ENCODE data around the gene POMGNT2.

The POMGNT2 gene

DNA sequence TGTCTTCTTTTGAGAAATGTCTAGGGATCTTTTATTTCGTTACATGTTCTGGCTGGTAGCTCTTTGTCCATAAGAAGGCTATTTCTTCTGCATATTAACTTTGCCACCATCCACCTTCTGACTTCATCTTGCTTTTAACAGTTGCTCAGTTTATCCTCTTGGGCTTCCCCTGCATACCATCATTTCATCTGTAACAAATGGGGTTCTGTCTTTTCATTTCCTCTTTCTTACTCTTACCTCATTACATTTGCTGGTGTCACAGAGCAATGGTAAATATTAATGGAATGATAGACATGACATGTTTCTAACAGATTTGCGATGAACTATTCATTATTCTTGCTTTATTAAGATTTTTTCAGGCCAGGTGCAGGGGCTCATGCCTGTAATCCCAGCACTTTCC lies 64.4 kb downstream of the POMGNT2 start:
- TF ChIP-seq, protein P1, sequence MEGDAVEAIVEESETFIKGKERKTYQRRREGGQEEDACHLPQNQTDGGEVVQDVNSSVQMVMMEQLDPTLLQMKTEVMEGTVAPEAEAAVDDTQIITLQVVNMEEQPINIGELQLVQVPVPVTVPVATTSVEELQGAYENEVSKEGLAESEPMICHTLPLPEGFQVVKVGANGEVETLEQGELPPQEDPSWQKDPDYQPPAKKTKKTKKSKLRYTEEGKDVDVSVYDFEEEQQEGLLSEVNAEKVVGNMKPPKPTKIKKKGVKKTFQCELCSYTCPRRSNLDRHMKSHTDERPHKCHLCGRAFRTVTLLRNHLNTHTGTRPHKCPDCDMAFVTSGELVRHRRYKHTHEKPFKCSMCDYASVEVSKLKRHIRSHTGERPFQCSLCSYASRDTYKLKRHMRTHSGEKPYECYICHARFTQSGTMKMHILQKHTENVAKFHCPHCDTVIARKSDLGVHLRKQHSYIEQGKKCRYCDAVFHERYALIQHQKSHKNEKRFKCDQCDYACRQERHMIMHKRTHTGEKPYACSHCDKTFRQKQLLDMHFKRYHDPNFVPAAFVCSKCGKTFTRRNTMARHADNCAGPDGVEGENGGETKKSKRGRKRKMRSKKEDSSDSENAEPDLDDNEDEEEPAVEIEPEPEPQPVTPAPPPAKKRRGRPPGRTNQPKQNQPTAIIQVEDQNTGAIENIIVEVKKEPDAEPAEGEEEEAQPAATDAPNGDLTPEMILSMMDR (IDR thresholded peaks at IDR 0.05; ENCODE audit: low read depth, low read length, missing control alignments): no peak
- no peak overlapping the region for H3K4me3 ChIP-seq (ENCODE audit: low read depth, low read length)
- no peak for DNase-seq (ENCODE audit: low read depth)
- in situ Hi-C loops (cut with HindIII; ENCODE audit: low sequenced_read_pairs): no loop called here

DNA sequence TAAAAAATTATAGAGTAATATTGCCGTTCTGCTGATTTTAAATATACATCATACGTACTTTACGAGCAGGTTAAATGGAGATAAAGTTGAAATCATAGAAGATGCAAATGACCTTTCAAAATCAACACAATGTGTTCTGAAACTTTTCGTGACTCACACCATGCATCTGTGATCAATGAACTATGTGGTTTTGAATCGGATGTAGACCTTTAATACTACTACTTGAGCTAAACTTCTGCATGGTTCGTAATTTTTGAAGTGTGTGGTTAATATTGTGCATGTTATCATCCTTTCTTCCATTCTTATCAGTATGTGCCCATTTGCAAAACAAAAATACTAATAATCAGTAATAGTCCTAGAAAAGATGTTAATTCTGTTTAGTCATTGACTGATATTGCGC lies 67.9 kb downstream of the POMGNT2 start:
- DNase-seq (ENCODE audit: low read depth): no peak
- in situ Hi-C loops (cut with HindIII; ENCODE audit: low sequenced_read_pairs): no loop called here
- no peak overlapping the region for H3K4me3 ChIP-seq (ENCODE audit: low read depth, low read length)
- TF ChIP-seq, protein P1 (IDR thresholded peaks at IDR 0.05; ENCODE audit: low read depth, low read length, missing control alignments): no peak

DNA sequence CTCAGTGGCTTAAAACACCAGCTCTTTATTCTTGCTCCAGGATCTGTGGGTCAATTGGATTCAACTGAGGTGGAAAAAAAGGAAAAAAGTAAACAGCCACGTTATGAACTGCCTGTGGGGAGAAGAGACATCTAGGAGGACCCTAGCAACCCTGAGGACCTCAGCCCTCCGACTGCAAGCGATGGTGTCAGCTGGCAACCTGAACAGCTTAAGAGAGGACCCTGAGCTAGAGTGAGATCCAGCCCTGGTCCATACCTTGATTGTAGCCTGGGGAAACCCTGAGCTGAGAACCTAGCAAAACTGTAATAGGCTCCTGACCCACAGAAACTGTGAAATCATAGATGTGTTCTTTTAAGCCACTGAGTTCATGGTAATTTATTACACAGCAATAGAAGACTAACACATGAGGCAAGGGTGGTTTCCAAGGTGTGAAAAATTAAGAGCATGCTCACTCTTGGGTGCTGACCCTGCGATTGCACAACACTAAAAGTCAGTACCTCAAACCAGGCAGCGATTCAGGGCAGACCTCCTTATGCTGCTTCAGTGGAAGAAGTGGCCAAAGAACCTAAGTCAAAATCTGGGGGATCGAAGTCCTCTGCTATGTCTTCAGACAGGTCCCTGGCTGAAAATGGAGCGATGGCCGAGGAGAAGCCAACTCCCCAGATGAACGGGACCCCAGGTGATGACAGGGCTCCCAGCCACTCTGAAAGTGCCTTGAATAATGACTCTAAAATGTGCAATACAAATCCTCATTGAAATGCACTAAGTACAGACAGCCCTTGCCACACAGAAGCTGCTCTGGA lies 69.1 kb downstream of the POMGNT2 start:
- TF ChIP-seq, protein P1 (IDR thresholded peaks at IDR 0.05; ENCODE audit: low read depth, low read length, missing control alignments): no peak
- in situ Hi-C loops (cut with HindIII; ENCODE audit: low sequenced_read_pairs): no loop called here
- DNase-seq (ENCODE audit: low read depth): no peak
- no peak overlapping the region for H3K4me3 ChIP-seq (ENCODE audit: low read depth, low read length)

DNA sequence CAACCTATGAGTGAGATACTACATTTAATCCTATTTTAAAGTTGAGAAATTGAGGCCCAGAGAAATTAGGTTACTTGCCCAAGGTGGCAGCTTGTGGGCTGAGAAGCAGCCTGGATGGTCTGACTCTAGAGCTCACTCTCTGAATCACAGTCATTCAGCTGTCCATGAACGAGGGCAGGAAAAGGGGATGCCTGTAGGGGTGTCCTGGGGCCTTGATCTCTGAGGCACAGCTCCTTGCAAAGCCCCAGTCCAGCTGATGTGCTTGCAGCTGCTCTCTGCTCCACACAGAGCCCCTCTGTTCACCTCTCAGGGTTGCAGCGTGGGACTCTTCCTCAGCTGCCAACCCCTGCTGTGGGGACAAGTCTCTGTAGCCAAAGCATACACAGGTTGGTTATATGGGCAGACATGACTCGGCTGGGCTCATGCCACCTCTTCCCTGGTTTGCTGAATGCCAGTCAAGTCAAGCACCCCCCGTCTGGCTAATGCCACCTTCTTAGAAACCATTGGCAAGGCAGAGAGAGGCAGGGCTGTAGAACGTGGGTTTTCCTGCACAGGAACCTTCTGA lies 70.0 kb downstream of the POMGNT2 start:
- DNase-seq (ENCODE audit: low read depth): no peak
- in situ Hi-C loops (cut with HindIII; ENCODE audit: low sequenced_read_pairs): no loop called here
- TF ChIP-seq, protein P1 (IDR thresholded peaks at IDR 0.05; ENCODE audit: low read depth, low read length, missing control alignments): no peak
- no peak overlapping the region for H3K4me3 ChIP-seq (ENCODE audit: low read depth, low read length)

DNA sequence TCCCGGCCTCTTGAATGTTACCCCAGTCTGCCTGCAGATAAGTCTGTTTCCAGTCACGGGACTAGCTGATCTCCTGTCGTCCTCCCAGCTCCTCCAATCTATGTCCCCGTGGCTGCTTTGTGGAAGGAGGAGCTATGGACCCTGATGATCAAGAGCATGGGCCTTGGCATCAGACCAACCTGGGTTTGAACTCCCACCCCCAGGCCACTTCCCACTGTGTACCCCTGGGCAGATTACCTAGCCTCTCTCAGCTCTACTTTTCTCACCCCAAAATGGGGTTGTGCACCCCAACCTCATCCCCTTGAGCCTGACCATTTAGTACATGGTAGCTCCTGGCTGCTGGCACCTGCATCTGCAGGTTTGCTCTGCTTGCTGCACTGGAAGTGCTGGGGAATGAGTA lies 71.0 kb downstream of the POMGNT2 start:
- TF ChIP-seq, protein P1 (IDR thresholded peaks at IDR 0.05; ENCODE audit: low read depth, low read length, missing control alignments): no peak
- in situ Hi-C loops (cut with HindIII; ENCODE audit: low sequenced_read_pairs): loop anchor here (5.0 kb wide), 1 partner anchor 92 kb away; no protein-coding TSS in a partner anchor
- no peak overlapping the region for H3K4me3 ChIP-seq (ENCODE audit: low read depth, low read length)
- DNase-seq (ENCODE audit: low read depth): no peak

DNA sequence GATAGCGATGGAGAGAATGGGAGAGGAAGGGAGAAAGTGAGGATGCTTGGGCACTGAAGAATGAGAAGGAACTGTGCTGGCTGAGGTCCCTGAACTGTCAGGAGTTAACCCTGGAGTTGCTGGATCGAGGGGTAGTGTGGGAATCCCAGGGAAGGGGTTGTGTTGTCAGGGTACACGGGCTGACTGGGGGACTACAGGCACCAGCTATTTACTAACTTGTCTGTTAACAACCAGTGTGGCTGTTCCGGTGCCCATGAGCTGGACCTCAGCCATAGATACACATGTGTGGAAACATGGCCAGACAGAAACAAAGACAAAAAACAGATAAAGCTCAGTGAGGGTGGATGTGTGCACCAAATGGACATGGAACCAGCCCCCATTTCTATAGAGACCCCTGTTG lies 71.7 kb downstream of the POMGNT2 start:
- in situ Hi-C loops (cut with HindIII; ENCODE audit: low sequenced_read_pairs): loop anchor here (5.0 kb wide), 1 partner anchor 93 kb away; no protein-coding TSS in a partner anchor
- H3K4me3 ChIP-seq (ENCODE audit: low read depth, low read length): no peak overlapping the region

More for the DNA sequence above, 71.7 kb downstream of the POMGNT2 start:
- TF ChIP-seq, protein P1 (IDR thresholded peaks at IDR 0.05; ENCODE audit: low read depth, low read length, missing control alignments): no peak
- no peak for DNase-seq (ENCODE audit: low read depth)
